ENCODE data around the gene AGPS. TPM values are rescaled to one million over a fixed set of nuclear protein-coding genes. Genes with fewer than 3 reads are reported as not detected.

AGPS gene
- total and polyA plus RNA-seq, 4 donors = 6.3 to 46.9 (median 18.3) TPM

- Histone ChIP-seq H3K4me1 (ENCODE audit: control insufficient read depth in 4 of 4, insufficient read depth in 4 of 4, low read length in 3 of 4) (peaks cover 0 to 8% (median 3%) of the 10 kb centered on the region in 4 donors), H3K4me3 (ENCODE audit: low read depth in 1 of 3, low read length in 3 of 3) (no peak overlapping the region), H3K27ac (ENCODE audit: low read depth in 1 of 2, low read length in 2 of 2) (no peak overlapping the region), H3K36me3 (ENCODE audit: control insufficient read depth in 4 of 4, insufficient read depth in 3 of 4, low read depth in 1 of 4, low read length in 3 of 4) (no peaks in the 10 kb centered on the region), H3K9ac (ENCODE audit: low read depth in 1 of 2, low read length in 2 of 2) (no peak overlapping the region), H3K27me3 (ENCODE audit: control insufficient read depth in 4 of 4, insufficient read depth in 4 of 4, low read length in 3 of 4) (no peaks in the 10 kb centered on the region), H3K9me3 (ENCODE audit: control insufficient read depth in 4 of 4, low read length in 3 of 4) (no peaks in the 10 kb centered on the region)
- 88% methylated on average over 3 of the region's 3 CpGs for WGBS
- DNase-seq (ENCODE audit: low spot score) = no peak
- TF ChIP-seq REST (IDR thresholded peaks at IDR 0.05) (no peak), CTCF (IDR thresholded peaks at IDR 0.05; ENCODE audit: low read depth, low read length, missing input control) (no peak), GABPA (IDR thresholded peaks at IDR 0.05 in 1 of 2, conservative IDR thresholded peaks at IDR 0.05 in 1 of 2) (no peak), ATF3 (IDR thresholded peaks at IDR 0.05) (no peak), TAF1 (conservative IDR thresholded peaks at IDR 0.05) (no peak), RXRA (IDR thresholded peaks at IDR 0.05) (no peak), JUND (IDR thresholded peaks at IDR 0.05) (no peak), EGR1 (IDR thresholded peaks at IDR 0.05; ENCODE audit: low read depth in 2 of 2) (no peak), FOXA2 (IDR thresholded peaks at IDR 0.05) (no peak), HNF4G (IDR thresholded peaks at IDR 0.05) (no peak), HNF4A (conservative IDR thresholded peaks at IDR 0.05) (no peak), FOXA1 (IDR thresholded peaks at IDR 0.05) (no peak), NR2F2 (IDR thresholded peaks at IDR 0.05) (no peak), YY1 (IDR thresholded peaks at IDR 0.05) (no peak), ZBTB33 (IDR thresholded peaks at IDR 0.05) (no peak), SP1 (IDR thresholded peaks at IDR 0.05) (no peak), RAD21 (IDR thresholded peaks at IDR 0.05) (no peak)
These were observed 200.8 kb downstream of the AGPS start for GRCh38 chr2:177593402-177593801.

Small RNAs within 50 kb of the gene (small RNA-seq; reads per million reads assigned to genes)
- gene RF01210 = not detected

Other genes starting within 250 kb of the AGPS start
- gene HNRNPA3, start 180.0 kb upstream of the AGPS start, total RNA-seq = 10 to 100 TPM; 41.5 to 61.9 TPM
- gene HNRNPA3, start 180.0 kb upstream of the AGPS start, polyA plus RNA-seq = 10 to 100 TPM; 22.9 to 72.5 TPM
- 10 to 100 TPM; 22.5 to 31.0 TPM for gene NFE2L2, start 128.0 kb upstream of the AGPS start, total RNA-seq
- 10 to 100 TPM; 26.8 to 27.4 TPM for gene NFE2L2, start 128.0 kb upstream of the AGPS start, polyA plus RNA-seq